ENCODE data around the gene KLHDC8A.

Gene KLHDC8A

DNA sequence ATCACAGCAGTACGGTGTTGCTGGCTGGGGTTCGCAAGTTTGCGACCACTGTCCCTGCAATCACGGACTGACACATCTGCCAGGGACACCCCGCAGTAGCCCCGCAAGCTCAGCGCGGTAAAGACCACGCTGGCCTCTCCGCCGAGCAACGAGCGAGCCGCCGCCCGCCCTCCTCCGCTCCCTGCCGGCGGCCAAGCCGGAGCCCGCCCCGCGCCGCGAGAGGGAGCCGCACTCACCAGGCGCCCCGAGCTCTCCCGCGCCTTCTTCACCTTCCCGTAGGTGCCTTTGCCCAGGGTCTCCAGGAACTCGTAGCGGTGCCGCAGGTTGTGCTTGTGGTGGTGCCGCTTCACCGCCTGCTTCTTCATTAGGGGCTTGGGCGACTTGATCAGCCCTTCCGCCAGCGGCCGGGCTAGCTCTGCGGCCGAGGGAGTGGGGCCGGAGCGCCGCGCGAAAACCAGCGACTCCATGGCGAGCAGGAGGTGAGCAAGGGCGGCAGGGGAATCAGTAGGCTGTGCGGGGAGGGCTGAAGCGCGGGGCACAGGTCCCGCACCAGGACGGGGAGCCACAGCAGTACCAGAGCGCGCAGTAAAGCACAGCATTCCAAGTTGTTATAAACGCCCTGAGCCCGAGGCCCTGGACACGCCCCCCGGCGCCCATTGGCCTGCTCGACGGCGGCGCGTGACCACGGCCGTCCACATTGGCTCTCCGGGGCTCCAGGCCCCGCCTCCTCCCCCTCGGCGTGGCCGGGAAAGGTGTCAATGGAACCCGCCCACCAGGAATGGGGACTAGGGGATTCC lies 35.4 kb downstream of the KLHDC8A start, which contains the start of gene NUAK2:
Gene NUAK2 (minus strand): TSS at position 584 of the 797 bp plus-strand sequence. CDS start 117 bp downstream, at position 467.
- TF ChIP-seq GATA3 (IDR thresholded peaks at IDR 0.05; ENCODE audit: low read depth, low read length) (no peak), GATA2 (IDR thresholded peaks at IDR 0.05; ENCODE audit: low read depth, low read length) (no peak; the same call in 1 of the 2 replicates)

DNA sequence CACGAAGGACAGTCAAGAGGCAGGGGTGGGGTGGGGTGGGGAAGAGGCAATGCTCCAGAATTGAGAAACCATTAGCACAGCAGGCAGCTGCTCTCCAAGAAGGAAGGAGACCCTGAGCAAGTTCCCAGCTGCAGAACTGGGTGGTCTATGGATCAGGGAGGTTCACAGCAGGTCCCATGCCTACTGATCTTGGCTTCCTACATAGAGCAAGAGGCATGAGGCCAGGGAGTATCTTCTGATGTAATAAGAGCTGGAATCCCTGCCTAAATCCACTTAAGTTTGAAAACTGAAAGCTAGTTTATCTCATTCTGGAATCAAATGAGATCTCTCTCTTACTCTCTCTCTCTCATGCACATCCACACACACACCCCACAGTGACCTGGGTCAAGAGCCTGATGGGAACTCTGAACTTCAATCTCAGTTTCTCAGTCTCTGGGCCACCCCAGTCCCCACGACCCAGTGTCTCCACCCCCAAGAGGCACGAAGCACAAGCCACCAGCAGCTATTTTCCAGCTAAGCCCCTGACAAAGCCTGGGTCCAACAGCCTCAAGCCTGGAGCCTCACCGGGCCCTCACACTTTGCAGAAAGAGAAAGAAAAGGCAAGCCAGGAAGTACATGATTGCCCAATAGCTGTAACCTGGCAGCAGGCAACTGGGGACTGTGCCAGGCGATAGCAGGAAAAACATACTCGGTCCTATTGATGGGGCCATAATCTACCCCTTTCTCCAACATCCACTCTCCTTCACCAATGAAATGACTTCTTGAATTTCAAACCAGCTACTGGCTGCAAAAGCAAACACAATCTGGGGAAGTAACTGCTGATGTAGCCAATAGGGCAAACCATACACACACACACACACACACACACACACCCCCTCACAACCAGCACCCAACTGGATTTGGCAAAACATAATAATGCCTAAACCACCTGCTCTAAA lies 37.4 kb downstream of the KLHDC8A start:
- TF ChIP-seq GATA3 (IDR thresholded peaks at IDR 0.05; ENCODE audit: low read depth, low read length) (no peak), GATA2 (IDR thresholded peaks at IDR 0.05; ENCODE audit: low read depth, low read length) (no peak)

- TF ChIP-seq GATA3 (IDR thresholded peaks at IDR 0.05; ENCODE audit: low read depth, low read length) (no peak), GATA2 (IDR thresholded peaks at IDR 0.05; ENCODE audit: low read depth, low read length) (no peak)
Observed at GRCh38 chr1:205318231-205318991, 38.3 kb downstream of the KLHDC8A start.

DNA sequence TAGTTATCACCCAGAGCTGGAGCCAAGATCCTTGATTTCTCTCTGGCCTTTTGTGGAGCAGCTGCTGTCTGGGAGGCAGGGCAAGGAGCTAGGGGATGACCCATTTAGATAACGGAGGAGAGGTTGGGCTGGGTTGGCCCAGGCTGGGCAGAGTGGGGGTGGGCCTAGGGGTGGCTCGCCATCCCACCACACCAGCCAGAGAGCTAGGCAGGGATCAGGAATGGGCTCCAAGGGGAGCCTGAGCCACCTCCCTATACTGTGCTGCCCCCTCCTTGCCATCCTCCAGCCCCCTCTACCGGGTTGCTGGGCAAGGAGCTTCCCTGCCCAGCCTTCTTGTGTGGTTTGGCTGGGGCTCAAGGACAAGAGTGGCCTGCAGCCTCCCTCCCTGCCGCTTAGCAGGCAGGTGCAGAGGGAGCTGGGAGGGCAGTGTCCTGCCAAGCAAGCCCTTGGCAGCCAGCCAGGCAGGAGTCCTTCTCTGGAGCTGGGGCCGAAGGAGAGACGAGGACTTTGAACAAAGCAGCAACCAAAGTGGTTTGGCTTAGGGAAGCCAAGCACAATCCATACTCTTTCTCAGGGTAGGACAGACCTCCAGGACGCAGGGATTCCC lies 39.3 kb downstream of the KLHDC8A start:
- TF ChIP-seq GATA3 (IDR thresholded peaks at IDR 0.05; ENCODE audit: low read depth, low read length) (no peak), GATA2 (IDR thresholded peaks at IDR 0.05; ENCODE audit: low read depth, low read length) (peak; percentile 56; the same call in 1 of the 2 replicates)

- no peak for TF ChIP-seq GATA3 (IDR thresholded peaks at IDR 0.05; ENCODE audit: low read depth, low read length)
Observed at GRCh38 chr1:205316161-205316566, 40.6 kb downstream of the KLHDC8A start.

DNA sequence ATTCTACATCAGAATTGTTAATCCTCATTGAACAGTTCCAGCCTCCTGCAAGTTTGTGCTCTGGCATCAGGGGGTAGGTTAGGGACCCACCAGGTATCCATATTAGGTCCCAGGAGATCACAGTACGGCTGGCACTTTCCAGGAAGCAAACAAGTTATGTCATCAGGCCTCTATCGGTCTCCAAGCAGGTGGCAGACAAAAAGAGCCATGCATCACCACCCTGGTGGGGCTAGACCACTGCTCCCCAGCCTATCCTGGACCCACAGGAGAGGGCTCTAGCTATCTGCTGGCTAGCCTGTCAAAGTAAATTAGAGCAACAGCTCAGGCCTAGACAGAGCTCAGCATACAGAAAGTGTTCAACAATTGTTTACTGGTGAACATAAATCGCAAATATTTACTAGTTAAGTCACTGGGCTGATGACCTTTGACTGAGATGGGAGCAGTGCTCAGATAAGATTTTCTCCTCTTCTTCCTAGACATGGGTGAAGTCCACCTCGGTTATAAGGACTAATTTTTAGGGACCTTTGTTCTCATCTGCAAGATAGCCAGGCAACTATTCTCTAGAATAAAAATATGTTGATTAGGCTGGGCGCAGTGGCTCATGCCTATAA lies 41.6 kb downstream of the KLHDC8A start:
- TF ChIP-seq GATA3 (IDR thresholded peaks at IDR 0.05; ENCODE audit: low read depth, low read length) = no peak
- TF ChIP-seq GATA2 (IDR thresholded peaks at IDR 0.05; ENCODE audit: low read depth, low read length) = no peak

GRCh38 chr1:205313563-205314308 lies 43.0 kb downstream of the KLHDC8A start:
- no peak for TF ChIP-seq GATA3 (IDR thresholded peaks at IDR 0.05; ENCODE audit: low read depth, low read length)
- no peak for TF ChIP-seq GATA2 (IDR thresholded peaks at IDR 0.05; ENCODE audit: low read depth, low read length)

GRCh38 chr1:205312866-205313562 lies 43.7 kb downstream of the KLHDC8A start:
- TF ChIP-seq GATA3 (IDR thresholded peaks at IDR 0.05; ENCODE audit: low read depth, low read length) (no peak), GATA2 (IDR thresholded peaks at IDR 0.05; ENCODE audit: low read depth, low read length) (no peak)

GRCh38 chr1:205310976-205311704 lies 45.6 kb downstream of the KLHDC8A start:
- TF ChIP-seq GATA3 (IDR thresholded peaks at IDR 0.05; ENCODE audit: low read depth, low read length) = no peak

DNA sequence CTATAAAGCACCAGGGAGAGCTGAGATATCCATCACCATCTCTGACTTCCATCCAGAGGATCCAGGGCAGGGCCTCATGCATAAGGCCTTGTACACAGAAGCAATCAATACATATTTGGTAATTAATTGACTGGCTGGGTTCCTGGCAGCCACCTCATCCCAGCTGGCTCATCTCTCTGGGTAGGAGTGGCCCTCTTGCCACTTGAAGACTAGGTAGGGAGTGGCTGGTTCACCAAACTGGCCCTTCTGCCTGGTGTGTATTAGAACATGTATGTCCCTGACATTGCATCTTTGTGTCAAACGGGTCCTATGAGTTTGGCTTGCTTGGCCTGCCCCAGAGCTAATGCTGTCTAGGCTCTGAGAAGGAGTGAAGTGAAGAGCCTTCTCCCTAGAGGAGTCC lies 47.0 kb downstream of the KLHDC8A start:
- no peak for TF ChIP-seq GATA2 (IDR thresholded peaks at IDR 0.05; ENCODE audit: low read depth, low read length)
- no peak for TF ChIP-seq GATA3 (IDR thresholded peaks at IDR 0.05; ENCODE audit: low read depth, low read length)

DNA sequence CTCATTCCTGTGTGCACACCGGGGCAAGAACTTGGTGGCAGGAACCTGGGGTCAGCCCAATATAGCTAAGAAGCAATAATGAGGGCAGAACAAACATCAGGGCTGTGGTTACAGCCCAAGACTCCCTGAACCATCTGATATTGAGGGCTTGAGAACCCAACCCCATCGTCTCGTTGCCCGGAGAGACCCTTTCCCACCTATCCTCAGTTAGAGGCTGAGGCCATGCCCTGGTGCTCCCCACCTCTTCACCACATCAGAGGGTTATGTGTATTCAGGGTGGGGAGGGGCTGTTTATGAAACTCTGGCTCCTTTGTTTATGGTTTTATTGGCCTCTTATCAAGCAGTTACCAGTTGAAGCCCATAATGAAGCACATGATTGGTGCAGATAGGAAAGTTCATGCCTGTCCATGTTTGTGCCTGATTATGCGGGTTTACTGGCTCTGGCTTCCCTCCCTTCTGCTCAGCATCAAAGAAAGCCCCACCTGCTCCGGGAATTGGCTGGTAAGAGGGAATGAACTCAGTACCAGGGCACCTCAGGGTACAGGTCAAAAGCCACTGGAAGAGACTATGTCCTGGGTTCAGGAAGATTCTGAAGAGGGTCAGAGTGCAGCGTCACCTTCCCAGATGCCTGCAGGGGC lies 49.7 kb downstream of the KLHDC8A start:
- TF ChIP-seq GATA3 (IDR thresholded peaks at IDR 0.05; ENCODE audit: low read depth, low read length) = no peak
- TF ChIP-seq GATA2 (IDR thresholded peaks at IDR 0.05; ENCODE audit: low read depth, low read length) = no peak
